HG02798 (cell line): ENCODE data around the gene MTR.
"Not testable (repeated sequence)": the region's sequence is repeated elsewhere in the genome, so short reads cannot be mapped to it uniquely, and the experiment has no call there.

Experiments used
- ATAC-seq: cut with Tn5 transposase; IDR thresholded peaks from one replicate; pipeline ENCODE4 v1.9.1; 2021; ENCODE audit warnings: mild to moderate bottlenecking; ENCODE audit not compliant: unreplicated experiment, poor library complexity

Gene MTR

DNA sequence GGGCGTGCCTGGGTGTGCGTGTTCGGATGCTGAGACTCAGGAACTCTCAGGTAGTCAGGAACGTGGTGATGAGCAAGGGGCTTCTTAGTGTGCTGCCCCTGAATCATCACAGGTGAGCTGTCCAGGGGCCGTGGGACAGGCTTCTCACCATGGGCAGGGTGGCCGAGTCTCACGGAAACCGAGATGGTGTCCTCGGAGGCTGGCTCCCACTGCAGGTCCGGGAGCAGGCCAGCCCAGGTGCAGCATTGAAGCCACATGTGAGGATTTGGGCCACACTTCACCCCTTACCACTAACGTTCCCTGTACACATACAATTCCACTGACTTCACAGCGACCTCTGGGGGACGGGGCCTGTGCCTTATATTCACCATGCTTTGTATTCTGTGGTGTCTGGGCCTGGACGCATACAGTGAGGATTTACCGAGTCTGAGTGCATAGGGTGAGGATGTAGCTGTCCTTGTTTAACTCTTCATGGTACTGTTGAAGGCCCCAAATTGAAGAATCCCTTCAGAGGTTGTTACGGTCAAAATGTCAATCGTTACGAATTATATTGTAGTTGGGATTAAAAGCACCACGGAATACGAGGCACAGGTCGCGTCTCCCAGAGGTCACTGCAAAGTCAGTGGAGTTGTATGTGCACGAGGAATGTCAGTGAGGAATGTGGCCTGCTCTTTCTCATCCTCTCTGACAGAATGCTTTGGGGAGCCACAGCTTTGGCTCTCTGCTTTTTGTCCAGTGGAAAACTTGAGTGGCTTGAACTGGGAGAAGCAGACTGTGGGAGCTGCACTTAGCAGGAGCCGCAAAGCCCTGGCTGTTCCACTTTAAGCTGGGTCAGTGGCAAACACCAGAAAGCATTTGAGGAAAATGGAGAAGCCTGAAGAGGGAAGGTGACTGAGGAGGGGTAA, 95.3 kb downstream of the MTR start:
- no peak for ATAC-seq

DNA sequence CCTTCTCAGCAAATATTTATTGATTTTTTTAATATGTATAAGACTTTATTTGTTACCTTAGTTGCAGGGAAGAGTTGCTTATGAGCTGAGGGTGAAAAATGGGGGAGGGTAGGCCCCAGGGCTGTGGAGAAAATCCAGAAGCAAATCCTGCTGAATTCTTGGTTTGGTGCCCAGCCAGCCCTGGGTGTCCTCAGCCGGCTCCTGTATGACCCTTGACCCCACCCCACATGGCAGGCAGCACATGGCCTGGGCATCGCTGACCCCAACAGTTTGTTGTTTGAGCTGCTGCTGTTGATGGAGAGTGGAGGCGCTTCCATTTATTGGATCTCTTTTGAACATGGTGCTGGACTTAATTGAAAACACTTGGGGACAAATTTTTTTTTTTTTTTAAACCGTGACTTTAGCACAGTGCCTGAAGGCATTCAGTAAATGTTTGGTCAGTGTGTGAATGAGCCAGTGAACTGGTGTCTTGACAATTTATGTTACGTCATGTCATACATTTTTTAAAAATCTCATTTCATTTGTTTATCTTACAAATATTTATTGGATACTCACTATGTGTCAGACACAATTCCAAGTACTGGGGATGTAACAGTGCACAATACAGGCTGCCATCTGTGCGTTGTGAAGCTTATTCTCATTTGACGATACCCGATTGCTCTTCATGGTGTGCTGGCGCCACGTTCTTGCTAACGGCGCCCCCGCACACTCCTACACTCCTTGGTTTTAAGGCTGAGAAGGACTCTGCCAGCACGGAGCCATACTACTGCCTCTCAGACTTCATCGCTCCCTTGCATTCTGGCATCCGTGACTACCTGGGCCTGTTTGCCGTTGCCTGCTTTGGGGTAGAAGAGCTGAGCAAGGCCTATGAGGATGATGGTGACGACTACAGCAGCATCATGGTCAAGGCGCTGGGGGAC, 98.8 kb downstream of the MTR start:
- no peak for ATAC-seq

DNA sequence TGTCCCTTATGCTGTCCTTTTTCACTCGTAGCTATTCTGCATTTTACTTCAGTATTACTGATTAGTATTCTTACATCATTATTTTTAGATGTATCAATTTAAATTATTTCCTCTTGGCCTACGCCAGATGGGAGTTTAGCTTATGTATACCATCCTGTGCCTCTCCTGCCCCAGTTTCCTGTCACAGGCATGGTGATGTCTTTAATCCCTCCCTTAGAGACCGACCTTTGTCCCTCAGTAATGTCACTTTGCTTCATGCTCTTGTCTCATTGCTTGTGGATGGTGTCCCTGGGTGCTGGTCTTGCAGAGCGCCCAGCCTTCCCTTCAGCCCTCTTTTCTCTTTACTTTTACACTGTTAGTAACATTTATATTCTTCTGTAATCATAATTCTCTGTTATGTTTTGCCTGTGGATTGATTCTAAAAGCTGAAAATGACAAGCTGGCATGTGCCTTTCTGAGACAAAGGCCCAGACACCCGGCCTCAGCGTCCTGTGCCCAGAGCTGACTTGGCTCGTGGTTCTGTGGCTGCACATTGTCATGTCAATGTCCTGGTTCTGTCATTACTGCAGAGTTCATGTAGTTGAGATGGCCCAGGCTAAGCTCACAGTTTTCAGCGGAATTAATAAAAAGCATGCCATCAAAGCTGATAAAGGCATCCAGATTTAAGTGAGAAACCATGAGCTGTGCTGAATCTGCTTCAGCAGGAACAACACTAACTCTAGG, 100.7 kb downstream of the MTR start:
- no peak for ATAC-seq

DNA sequence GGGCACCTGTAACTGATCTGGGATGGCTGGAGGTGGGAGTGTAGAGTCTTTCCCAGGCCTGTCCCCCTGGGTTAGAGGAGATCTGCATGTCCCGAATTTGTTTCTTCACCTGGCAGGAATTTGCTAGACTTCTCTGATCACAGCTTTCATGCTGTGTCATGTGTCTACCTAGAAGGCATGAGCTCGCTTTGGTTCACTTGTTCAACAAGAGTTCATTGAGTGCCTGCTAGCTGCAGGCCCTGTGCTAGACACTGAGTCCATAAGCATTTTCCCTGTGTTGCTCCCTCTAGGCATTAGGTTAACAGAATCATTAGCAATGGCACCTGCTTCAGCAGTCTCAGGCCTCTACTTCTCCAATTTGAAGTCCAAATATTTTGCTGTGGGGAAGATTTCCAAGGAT, 101.6 kb downstream of the MTR start:
- no peak for ATAC-seq

DNA sequence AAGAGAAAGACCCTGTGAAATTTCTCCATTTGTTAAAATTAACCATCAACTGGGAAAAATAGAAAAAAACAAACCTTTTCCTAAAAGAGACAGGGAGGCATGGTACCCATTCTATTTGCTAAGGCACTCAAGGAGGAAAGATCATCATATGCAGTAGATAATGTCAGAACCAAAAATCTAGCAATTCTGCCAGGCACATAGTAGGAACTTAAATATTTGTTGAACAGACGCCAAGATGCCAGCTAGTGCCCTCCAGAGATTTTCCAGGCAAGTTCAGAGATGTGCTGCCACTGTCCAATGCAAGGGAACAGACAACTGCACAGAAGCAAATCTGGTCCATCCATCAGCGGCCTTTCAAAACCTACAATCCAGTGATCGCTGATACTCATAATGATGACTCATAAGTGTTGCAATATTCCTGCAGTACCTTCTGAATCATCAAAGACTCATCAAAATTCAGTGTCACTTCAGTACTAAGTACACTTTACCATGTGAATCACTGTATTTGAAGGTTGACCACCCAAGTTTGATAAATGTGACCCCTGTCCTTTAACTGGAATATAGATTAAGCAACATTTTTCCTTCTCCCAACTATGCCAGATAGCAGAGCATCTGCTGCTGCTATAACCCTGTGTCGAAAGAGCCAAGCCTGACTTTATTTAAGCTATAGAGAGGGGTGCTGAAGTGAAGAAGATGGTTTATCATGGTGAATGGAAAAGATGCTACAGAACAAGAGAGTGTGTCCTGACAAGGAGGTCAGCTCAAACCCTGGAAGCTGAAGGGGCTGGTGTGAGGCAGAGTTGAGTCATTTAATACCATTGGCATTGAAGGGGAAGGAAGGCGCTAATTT, 110.0 kb downstream of the MTR start:
- ATAC-seq = no peak

DNA sequence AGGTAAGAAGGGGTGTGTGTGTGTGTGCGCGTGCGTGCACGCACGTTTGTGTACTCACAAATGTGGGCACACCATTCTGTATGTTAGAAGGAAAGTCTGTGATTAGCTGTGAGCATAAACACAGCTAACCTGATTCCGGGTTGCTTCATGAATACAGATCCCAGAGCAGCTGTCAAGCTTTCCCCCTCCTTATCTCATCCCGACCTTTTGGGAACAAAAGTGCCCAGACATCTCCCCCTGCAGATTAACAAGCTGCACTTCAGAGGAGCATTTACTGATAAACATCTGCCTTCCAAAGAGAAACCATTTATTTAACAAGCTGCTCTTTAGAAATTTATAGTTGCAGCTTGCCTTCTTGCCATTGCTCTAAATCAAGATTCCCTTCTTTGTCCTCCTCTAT, 112.1 kb downstream of the MTR start:
- ATAC-seq = no peak

DNA sequence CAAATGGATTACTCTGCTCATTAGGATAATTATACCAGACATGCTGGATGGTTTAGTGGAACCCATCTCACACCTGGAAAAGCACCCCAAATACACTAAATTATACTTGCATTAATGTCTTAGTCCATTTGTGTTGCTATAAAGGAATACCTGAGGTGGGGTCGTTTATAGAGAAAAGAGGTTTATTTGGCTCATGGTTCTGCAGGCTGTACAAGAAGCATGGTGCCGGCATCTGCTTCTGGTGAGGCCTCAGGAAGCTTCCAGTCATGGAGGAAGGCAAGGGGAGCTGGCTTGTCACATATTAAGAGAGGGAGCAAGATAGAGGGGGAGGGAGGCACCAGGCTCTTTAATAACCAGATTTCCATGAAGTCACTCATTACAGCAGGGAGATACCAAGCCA, 113.6 kb downstream of the MTR start:
- no peak for ATAC-seq

DNA sequence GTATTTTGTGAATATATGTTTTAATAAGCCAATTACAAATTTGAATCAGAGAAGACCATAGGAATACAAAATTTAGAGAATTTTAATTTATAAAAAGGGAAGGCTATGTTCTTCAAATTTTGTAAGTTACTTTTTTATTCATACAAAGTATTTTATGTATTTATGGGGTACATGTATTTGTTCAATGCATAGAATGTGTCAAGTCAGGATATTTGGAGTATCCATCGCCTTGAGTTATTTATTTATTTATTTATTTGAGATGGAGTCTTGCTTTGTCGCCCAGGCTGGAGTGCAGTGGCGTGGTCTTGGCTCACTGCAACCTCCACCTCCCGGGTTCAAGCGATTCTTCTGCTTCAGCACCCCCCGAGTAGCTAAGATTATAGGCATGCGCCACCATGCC, 116.0 kb downstream of the MTR start:
- not testable (repeated sequence) for ATAC-seq

DNA sequence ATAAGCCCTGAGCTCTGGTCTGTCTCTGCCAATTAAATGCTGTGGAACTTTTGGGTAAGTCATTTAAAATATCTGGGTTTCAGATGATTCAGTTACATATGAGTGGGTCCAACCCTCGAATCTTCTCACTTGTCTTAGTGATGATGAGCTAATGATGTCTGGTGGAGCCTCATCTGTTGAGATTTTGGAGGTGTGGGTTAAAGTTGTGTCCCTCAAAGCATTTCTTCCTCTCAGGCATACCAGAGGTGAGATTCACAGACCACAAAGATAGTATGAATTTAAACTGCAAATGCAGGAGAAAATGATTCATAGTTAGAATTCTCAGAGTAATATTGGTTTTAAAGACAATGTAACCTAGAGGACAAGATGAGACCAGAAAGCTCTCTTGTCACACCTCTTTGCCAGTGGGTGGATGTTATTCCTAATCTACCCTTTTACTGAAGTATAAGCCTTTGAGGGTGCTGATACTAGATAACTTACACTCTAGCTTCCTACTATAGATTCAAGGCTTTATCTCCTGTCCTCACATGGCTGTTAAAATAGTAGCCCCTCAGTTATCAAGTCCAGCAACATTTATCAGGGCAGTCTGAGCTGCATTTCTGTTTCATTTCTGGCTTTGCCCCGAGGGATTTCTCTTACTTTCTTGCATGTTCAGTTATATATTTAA, 118.4 kb downstream of the MTR start:
- no peak for ATAC-seq

DNA sequence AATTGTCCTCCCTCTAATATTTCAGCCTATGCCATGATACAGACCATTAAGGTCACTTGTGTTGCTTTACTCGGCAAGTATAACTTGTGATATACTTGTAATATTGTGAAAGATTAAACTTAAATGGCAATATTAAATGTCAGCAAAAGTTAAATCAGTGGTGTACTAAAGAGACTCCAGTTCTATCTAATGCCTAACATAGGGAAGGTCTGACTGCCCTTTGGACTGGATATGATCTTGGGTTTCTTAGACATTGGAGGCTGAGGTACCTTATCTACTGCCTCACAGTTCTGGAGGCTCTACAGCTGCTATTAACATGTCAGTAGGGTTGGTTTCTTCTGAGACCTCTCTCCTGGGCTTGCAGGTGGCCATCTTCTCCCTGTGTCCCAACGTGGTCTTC, 119.3 kb downstream of the MTR start:
- ATAC-seq = no peak

DNA sequence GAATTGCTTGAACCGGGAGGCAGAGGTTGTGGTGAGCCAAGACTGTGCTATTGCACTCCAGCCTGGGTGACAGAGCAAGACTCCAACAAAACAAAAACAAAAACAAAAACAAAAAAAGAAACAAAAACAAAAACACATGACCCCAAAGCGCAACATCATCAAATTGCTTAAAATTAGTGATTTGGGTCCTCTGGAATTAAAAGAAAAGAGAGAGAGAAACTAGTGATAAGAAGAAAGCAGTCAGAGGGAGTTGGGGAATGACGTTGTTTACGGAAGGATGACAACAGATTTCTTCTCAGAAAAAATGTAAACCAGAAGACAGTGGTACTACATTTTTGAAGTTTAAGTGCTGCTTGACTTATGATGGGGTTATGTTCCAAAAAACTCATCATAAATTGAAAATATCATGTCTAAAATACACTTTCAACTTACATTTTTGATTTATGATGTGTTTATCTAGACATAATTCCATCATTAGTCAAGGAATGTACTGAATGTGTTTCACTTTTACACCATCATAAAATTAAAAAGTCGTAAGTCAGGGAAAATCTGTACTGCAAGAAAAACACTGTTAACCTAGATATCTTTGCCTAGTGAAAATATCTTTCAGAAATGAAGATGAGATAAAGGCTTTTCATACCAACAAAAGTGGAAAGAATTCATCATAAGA, 121.2 kb downstream of the MTR start:
- no peak for ATAC-seq

DNA sequence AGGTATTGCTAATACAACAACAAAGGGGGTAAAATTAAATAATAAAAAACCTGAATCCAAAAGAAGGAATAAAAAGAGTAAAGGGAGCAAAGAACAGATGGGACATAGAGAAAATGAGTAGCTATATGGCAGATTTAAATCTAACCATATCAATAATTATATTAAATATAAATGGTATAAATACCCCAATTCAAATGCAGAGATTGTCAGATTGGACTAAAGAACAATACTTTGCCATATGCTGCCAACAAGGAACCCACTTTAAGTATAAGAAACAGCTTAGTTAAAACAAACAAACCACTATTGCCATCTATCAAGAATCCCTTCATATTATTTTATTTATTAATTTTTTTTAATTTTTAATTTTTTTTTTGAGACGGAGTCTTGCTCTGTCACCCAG, 122.4 kb downstream of the MTR start:
- ATAC-seq = no peak

DNA sequence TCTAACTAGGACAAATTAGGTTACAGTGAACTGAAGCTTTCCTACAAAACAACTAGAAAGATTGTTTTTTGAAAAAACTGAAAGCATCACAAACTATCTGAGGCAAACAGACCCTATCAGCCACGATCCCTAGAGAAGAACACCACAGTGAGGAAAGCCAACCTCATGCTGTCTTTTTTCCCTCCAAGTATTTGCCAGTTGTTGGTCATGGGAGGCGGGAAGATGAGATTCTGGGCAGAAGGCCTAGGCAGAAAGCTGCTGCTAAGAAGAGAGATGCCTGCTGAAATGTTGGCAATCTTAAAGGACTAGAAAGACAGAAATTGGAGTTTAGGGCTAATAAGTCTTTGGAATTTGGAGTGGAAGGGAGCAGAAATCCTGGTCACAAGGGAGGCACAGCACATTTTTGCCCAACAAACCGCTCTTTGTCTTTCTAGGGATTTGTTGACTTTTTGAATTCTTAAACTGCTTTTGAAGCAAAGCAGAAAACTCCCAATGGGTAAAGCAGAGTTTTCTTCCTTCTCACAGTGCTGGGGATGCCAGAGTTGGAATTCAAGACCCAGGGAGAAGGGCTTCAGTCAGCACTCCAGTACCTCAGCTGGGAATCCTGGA, 125.3 kb downstream of the MTR start:
- no peak for ATAC-seq

DNA sequence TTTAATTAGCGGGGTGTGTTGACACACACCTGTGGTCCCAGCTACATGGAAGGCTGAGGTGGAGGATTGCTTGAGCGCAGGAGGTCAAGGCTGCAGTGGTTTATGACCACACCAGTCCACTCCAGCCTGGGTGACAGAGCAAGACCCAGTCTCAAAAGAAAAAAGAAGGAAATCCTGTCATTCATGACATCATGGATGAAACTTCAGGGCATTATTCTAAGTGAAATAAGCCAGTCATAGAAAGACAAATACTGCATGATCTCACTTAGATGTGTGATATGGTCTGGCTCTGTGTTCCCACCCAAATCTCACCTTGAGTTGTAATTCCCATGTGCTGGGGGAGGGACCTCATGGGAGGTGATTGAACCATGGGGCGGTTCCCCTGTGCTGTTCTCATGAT, 126.5 kb downstream of the MTR start:
- no peak for ATAC-seq

DNA sequence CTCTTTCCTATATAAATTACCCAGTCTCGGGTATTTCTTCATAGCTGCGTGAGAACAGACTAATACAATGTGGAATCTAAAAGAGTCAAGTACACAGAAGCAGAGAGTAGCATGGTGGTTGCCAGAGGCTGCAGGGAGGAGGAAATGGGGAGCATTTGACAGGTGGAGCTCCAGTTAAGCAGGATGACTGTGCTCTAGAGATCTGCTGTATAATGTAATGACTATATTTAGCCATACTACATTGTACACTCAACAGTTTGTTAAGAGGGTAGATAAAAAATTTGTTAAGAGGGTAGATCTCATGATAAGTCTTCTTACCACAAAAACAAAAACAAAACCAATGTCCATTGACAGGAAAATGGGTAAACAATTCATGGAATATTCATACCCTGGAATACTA, 127.1 kb downstream of the MTR start:
- ATAC-seq = no peak

DNA sequence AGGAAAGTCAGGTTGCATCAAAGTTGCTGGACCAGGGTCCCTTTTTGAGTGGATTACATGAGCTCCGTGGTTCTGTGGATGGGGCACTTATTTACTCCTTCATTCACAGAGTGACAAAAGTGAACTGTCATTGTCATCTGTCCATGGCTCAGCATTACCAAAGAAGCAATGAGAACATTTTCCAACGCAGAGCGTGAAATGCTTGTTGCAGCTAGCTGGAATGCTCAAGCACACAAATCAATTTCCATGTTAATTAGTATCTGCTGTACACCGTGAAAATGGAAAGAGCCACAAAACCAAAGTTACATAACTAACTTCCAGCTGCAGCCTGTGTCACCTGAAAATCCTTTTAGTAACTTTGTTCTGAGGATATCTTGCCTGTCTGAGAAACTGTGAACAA, 130.3 kb downstream of the MTR start:
- ATAC-seq = no peak

DNA sequence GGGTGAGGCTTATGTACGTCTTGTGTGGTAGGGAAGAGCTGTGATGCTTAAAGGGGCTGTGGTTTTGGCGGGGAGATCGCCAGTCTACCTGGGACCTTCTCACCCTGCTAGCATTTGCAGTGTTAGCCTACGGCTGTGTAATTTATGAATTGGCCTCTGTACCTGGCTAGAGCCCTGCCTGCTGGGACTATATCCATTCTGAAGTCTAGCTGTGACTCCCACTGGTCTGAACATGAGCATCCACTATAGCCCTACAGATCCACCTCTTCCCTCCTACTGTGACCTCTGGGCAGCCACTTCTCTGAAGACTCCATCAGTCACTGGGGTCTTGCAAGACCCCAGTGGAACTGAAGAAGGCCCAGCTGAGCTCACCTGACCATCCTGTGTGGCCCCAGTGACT, 135.4 kb downstream of the MTR start:
- ATAC-seq = no peak

DNA sequence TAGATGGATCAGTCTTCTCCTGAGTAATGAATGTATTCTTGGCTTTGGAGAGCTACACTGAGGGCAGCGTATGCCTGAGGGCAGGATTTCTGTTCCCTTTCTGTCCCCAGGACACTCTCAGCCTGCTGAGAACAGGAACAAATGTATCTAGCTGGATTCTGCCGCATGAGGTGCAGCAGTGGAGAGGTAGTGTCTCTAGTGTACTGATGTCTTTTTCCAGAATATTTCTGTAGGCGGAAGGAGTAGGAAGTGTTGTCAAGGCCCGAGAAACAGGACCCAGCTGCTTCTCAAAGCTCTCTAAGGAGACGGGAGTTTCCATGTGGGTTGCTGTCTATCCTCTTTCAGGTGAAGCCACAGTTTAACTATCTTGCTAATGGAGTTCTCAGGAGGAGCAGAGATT, 143.7 kb downstream of the MTR start:
- ATAC-seq = no peak
